ENCODE measurements around the gene CDPF1. TPM values are rescaled to one million over a fixed set of nuclear protein-coding genes. Genes with fewer than 3 reads are reported as not detected.

CDPF1 gene
- total and polyA plus RNA-seq, 7 donors: 5.3 to 17.8 (median 9.1) TPM

DNA sequence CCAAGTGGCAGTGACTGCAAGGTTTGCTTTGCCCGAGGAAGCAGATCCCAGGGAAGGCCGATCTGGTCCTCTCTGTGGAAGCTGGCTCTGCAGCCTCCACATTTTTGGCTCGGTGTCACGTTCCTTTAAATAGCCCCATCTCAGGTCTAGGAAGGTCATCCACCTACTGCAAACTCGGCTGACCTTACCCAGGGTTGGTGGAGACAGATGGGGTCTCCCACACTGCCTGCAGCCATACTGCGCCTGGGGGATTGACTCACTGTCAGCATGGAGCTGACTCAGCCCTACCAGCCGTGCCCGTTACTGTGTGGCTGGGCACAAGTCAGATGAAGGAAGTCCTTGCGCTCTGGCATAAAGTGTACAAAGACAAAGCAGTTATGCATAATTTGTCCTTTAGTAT lies 16.9 kb downstream of the CDPF1 start:
- Histone ChIP-seq H3K27ac (peak overlapping the region; percentile 66), H3K36me3 (ENCODE audit: insufficient read depth in 1 of 2, low read depth in 1 of 2) (peaks cover 0 to 41% of the 10 kb centered on the region in 2 donors), H3K4me1 (peaks cover 16% of the 10 kb centered on the region), H3K4me3 (no peak overlapping the region), H3K9me3 (no peaks in the 10 kb centered on the region), H3K27me3 (ENCODE audit: insufficient read depth in 3 of 3, low read length in 2 of 3) (no peaks in the 10 kb centered on the region)
- DNase-seq (peak; percentile 62 to 85), ATAC-seq (peak; percentile 93 to 98 (median 96))
- 18 to 27% (median 19%) methylated on average over 9 of the region's 9 CpGs for WGBS, 3 donors
- intact Hi-C loops (cut with DNase I): no loop called here
- no peak for TF ChIP-seq CTCF (IDR thresholded peaks at IDR 0.05)

- no peak overlapping the region for H3K4me3 ChIP-seq
- no peak overlapping the region for H3K27ac ChIP-seq
- TF ChIP-seq CTCF (IDR thresholded peaks at IDR 0.05): no peak
- ATAC-seq: no peak
- H3K4me1 ChIP-seq: peaks cover 11% of the 10 kb centered on the region
- H3K27me3 ChIP-seq (ENCODE audit: insufficient read depth in 3 of 3, low read length in 2 of 3): no peaks in the 10 kb centered on the region
- H3K9me3 ChIP-seq: no peaks in the 10 kb centered on the region
- H3K36me3 ChIP-seq (ENCODE audit: insufficient read depth in 1 of 2, low read depth in 1 of 2): peaks cover 0 to 17% of the 10 kb centered on the region in 2 donors
- WGBS, 3 donors: 64 to 67% (median 66%) methylated on average over 13 of the region's 13 CpGs
- intact Hi-C loops (cut with DNase I): no loop called here
- no peak for DNase-seq
Observed at GRCh38 chr22:46230262-46230901, 19.7 kb downstream of the CDPF1 start.

DNA sequence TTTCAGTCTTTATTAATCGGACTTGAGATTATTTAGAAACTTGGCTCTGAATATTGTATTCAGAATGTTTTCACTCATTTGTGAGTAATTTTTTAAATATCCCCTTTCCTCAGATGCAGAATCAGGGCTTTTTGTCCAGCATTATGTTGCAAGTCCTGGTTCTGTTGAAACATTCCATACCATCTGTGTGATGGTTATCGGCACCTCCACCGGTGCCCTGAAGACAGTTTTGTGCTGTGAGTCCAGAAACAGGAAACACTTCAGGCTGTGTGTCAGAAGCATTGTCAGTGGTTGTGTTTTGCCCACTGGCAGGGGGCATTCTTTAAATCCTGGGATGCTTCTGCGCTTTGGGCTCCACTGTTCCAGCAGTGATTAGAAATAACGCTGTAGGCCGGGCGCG lies 20.4 kb downstream of the CDPF1 start:
- intact Hi-C loops (cut with DNase I): no loop called here
- whole genome bisulfite sequencing, 3 donors: 95 to 99% (median 98%) methylated on average over 8 of the region's 8 CpGs
- no peak for TF ChIP-seq CTCF (IDR thresholded peaks at IDR 0.05)

GRCh38 chr22:46226577-46226976 lies 23.5 kb downstream of the CDPF1 start:
- no peak for TF ChIP-seq CTCF (IDR thresholded peaks at IDR 0.05)
- H3K27ac ChIP-seq: no peak overlapping the region
- no peaks in the 10 kb centered on the region for H3K27me3 ChIP-seq (ENCODE audit: insufficient read depth in 3 of 3, low read length in 2 of 3)
- H3K4me3 ChIP-seq: no peak overlapping the region
- peaks cover 6 to 24% of the 10 kb centered on the region in 2 donors for H3K36me3 ChIP-seq (ENCODE audit: insufficient read depth in 1 of 2, low read depth in 1 of 2)
- 88 to 94% (median 93%) methylated on average over 7 of the region's 7 CpGs for WGBS, 3 donors
- intact Hi-C loops (cut with DNase I): no loop called here
- peaks cover 3% of the 10 kb centered on the region for H3K4me1 ChIP-seq
- DNase-seq (no peak), ATAC-seq (no peak)
- no peaks in the 10 kb centered on the region for H3K9me3 ChIP-seq

More for the DNA sequence above, 20.4 kb downstream of the CDPF1 start:
- peaks cover 0 to 10% of the 10 kb centered on the region in 2 donors for H3K36me3 ChIP-seq (ENCODE audit: insufficient read depth in 1 of 2, low read depth in 1 of 2)
- peaks cover 11% of the 10 kb centered on the region for H3K4me1 ChIP-seq
- DNase-seq: no peak
- ATAC-seq: no peak
- H3K4me3 ChIP-seq: no peak overlapping the region
- H3K27ac ChIP-seq: no peak overlapping the region
- H3K9me3 ChIP-seq: no peaks in the 10 kb centered on the region
- no peaks in the 10 kb centered on the region for H3K27me3 ChIP-seq (ENCODE audit: insufficient read depth in 3 of 3, low read length in 2 of 3)

DNA sequence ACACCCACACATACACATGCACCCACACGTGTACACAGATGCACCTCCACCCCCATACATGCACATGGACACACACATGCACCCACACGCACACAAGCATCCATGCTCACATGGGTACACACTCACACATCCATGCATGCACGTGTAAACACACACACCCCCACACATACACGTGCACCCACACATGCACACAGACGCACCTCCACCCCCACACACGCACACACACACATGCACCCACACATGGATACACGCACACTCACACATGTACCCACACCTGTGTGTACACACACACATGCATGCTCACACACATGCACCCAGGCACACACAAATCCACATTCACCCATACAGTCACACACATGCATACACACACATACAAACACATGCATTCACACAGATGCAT lies 24.5 kb downstream of the CDPF1 start:
- Histone ChIP-seq H3K9me3 (no peaks in the 10 kb centered on the region), H3K27ac (no peak overlapping the region), H3K4me1 (peaks cover 3% of the 10 kb centered on the region), H3K4me3 (no peak overlapping the region), H3K27me3 (ENCODE audit: insufficient read depth in 3 of 3, low read length in 2 of 3) (no peaks in the 10 kb centered on the region), H3K36me3 (ENCODE audit: insufficient read depth in 1 of 2, low read depth in 1 of 2) (peaks cover 6 to 33% of the 10 kb centered on the region in 2 donors)
- DNase-seq (no peak), ATAC-seq (peak in 2 of 4 donors; percentile 16 to 28)
- TF ChIP-seq CTCF (IDR thresholded peaks at IDR 0.05): no peak
- intact Hi-C loops (cut with DNase I): no loop called here
- WGBS, 3 donors: 77 to 95% (median 94%) methylated on average over 7 of the region's 7 CpGs

Measured in psoas muscle (tissue), 8 donors.